DND-41 (cell line): ENCODE data around the gene ZC3H4.

Source experiments
- ATAC-seq: fragments of 200-7000 bp; cut with Tn5 transposase; 3 replicates; pipeline ENCODE4 v1.9.1; 2021; ENCODE audit warnings: low read depth; ENCODE audit not compliant: insufficient read depth
- DNase-seq: peaks from one replicate; pipeline ENCODE4 v3.0.0-alpha.2; 2020
- H2AFZ ChIP-seq: 2 replicates; pipeline ENCODE4 v1.6.0; 2012; ENCODE audit warnings: low read depth, low read length
- H3K27ac ChIP-seq: 2 replicates; pipeline ENCODE4 v1.5.1; 2012; ENCODE audit warnings: low read length, inconsistent platforms
- H3K27me3 ChIP-seq: fragments of 200-600 bp; sonication (generic); 2 replicates; pipeline ENCODE4 v1.6.0; 2012; ENCODE audit warnings: low read length, mild to moderate bottlenecking, inconsistent platforms; ENCODE audit not compliant: insufficient read depth, poor library complexity
- H3K36me3 ChIP-seq: 2 replicates; pipeline ENCODE4 v1.5.1; 2012; ENCODE audit warnings: low read length, inconsistent platforms; ENCODE audit not compliant: insufficient read depth
- H3K4me1 ChIP-seq: 2 replicates; pipeline ENCODE4 v1.5.1; 2012; ENCODE audit warnings: mild to moderate bottlenecking, low read length; ENCODE audit not compliant: insufficient read depth
- H3K4me2 ChIP-seq: 2 replicates; pipeline ENCODE4 v1.6.0; 2012; ENCODE audit warnings: mild to moderate bottlenecking, moderate library complexity, low read length, inconsistent platforms; ENCODE audit not compliant: insufficient read depth
- H3K4me3 ChIP-seq, 2 experiments: fragments of 200-600 bp in 1 of 2; shearing (Covaris generic) in 1 of 2; 2 replicates each; pipeline ENCODE4 v1.5.1; 2012 to 2016; ENCODE audit warnings: inconsistent platforms in 2 of 2, low read length in 2 of 2, mild to moderate bottlenecking in 2 of 2, low read depth in 1 of 2, moderate library complexity in 1 of 2
- H3K79me2 ChIP-seq: 2 replicates; pipeline ENCODE4 v1.6.0; 2012; ENCODE audit warnings: low read length, inconsistent platforms; ENCODE audit not compliant: insufficient read depth
- H3K9ac ChIP-seq: 2 replicates; pipeline ENCODE4 v1.6.0; 2012; ENCODE audit warnings: low read depth, mild to moderate bottlenecking, inconsistent platforms, low read length, moderate library complexity
- H3K9me3 ChIP-seq: 2 replicates; pipeline ENCODE4 v1.5.1; 2012; ENCODE audit warnings: low read length, moderate library complexity, mild to moderate bottlenecking, inconsistent platforms; ENCODE audit not compliant: insufficient read depth, severe bottlenecking
- H4K20me1 ChIP-seq: 2 replicates; pipeline ENCODE4 v1.6.0; 2012; ENCODE audit warnings: low read length; ENCODE audit not compliant: insufficient read depth
- EZH2 ChIP-seq: IDR thresholded peaks from 3 replicates; pipeline ENCODE4 v1.6.1; 2012; ENCODE audit warnings: borderline replicate concordance, low read depth, mild to moderate bottlenecking, moderate library complexity, low read length, inconsistent platforms; ENCODE audit not compliant: severe bottlenecking
- TF ChIP-seq, protein P1 (sequence below): IDR thresholded peaks from 2 replicates; pipeline ENCODE4 v1.5.1; 2012; ENCODE audit warnings: borderline replicate concordance, low read length, moderate library complexity, mild to moderate bottlenecking; ENCODE audit not compliant: poor library complexity, severe bottlenecking; ENCODE audit errors: extremely low read depth

The ZC3H4 gene

DNA sequence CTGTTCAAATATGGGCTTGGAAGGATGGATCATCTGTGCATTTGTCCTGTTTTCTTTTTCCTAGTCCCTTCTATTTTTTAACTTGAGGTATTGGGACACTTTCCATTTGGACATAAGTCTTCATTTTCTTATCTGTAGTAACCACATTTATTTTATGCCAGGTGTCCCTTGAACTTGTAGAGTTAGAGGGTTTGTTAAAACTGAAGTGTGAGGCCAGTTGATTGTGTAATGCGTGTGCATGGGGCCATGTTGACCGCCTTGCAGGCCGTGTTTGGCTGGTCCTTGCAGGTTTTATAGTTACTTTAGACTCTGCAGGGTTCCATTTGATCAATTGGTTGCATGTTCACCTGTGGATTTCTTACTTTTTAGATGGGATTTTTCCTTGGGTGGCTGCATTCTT, 38.1 kb upstream of the ZC3H4 start:
- peaks cover 50% of the 10 kb centered on the region for H4K20me1 ChIP-seq
- no peak overlapping the region for H3K9ac ChIP-seq
- no peak overlapping the region for H3K27ac ChIP-seq
- peaks cover 93% of the 10 kb centered on the region for H3K36me3 ChIP-seq
- no peaks in the 10 kb centered on the region for H3K27me3 ChIP-seq
- DNase-seq (no peak), ATAC-seq (no peak)
- TF ChIP-seq EZH2: no peak
- TF ChIP-seq, protein P1, sequence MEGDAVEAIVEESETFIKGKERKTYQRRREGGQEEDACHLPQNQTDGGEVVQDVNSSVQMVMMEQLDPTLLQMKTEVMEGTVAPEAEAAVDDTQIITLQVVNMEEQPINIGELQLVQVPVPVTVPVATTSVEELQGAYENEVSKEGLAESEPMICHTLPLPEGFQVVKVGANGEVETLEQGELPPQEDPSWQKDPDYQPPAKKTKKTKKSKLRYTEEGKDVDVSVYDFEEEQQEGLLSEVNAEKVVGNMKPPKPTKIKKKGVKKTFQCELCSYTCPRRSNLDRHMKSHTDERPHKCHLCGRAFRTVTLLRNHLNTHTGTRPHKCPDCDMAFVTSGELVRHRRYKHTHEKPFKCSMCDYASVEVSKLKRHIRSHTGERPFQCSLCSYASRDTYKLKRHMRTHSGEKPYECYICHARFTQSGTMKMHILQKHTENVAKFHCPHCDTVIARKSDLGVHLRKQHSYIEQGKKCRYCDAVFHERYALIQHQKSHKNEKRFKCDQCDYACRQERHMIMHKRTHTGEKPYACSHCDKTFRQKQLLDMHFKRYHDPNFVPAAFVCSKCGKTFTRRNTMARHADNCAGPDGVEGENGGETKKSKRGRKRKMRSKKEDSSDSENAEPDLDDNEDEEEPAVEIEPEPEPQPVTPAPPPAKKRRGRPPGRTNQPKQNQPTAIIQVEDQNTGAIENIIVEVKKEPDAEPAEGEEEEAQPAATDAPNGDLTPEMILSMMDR: no peak
- no peak overlapping the region for H3K4me2 ChIP-seq
- H3K9me3 ChIP-seq: no peaks in the 10 kb centered on the region
- no peak overlapping the region for H3K4me3 ChIP-seq
- H3K4me1 ChIP-seq: peaks cover 28% of the 10 kb centered on the region
- no peak overlapping the region for H2AFZ ChIP-seq
- H3K79me2 ChIP-seq: peaks cover 71% of the 10 kb centered on the region

DNA sequence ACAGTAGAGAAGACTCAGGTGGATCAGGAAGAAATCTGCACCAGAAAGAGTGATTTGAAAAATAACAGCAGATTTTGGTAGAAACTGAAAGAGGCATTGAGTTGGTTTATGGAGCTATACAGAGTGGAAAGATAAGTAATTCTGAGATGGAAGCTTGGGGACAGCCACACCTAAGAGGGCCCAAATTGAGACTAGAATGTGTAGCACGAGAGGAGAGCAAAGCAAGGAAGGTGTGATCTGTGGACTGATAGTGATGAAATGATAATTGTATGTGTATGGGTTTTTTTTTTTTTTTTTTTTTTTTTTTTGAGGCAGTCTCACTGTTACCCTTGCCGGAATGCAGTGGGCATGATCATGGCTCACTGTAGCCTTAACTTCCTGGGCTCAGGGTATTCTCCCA, 33.3 kb upstream of the ZC3H4 start:
- Histone ChIP-seq H3K27me3 (no peaks in the 10 kb centered on the region), H3K4me2 (no peak overlapping the region), H3K36me3 (peaks cover 94% of the 10 kb centered on the region), H3K9ac (no peak overlapping the region), H3K79me2 (peaks cover 89% of the 10 kb centered on the region), H3K9me3 (no peaks in the 10 kb centered on the region), H3K4me1 (no peaks in the 10 kb centered on the region), H4K20me1 (peaks cover 66% of the 10 kb centered on the region), H3K4me3 (no peak overlapping the region), H3K27ac (no peak overlapping the region), H2AFZ (no peak overlapping the region)
- no peak for TF ChIP-seq EZH2
- TF ChIP-seq, protein P1: no peak
- DNase-seq: no peak
- no peak for ATAC-seq

DNA sequence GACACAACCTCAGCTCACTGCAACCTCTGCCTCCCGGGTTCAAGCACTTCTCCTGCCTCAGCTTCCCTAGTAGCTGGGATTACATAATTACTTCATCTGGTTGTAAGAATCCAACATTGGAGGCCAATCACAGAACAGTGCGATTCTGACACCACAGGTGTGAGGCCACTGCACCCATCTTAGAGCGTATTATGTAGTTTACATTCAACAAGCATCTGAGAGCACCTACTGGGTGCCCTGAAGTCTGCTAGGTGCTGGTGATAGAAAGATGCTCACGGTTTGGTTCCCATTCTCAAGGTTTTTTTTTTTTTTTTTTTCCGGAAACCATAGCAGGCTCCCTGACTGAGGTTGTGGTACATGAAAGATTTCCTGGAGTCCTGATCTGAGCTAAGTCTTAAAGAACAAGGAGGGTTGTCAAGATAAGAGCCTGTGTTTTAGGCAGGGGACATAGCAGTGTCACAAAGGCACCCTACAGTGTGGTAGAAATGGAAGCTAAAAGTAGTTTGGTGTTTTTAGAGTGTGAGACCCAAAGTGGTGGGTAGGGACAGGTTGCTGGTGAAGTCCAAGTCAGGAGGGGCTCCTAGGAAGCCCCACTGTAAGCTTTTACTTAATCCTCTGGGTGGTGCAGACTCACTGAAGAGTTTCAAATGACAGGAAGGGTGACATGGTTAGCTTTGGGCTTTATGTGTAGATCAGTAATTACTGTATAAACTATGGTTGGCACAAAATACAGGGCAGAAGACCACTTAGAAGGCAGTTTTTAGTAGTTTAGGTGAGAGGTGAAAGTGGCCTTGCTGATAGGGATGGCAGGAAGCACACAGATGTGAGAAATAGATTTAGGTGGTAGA, 32.3 kb upstream of the ZC3H4 start:
- Histone ChIP-seq H3K27ac (no peak overlapping the region), H3K36me3 (peaks cover 92% of the 10 kb centered on the region), H4K20me1 (peaks cover 66% of the 10 kb centered on the region), H2AFZ (no peak overlapping the region), H3K27me3 (no peaks in the 10 kb centered on the region), H3K4me3 (no peak overlapping the region), H3K4me2 (no peak overlapping the region), H3K9ac (no peak overlapping the region), H3K9me3 (no peaks in the 10 kb centered on the region), H3K79me2 (peaks cover 92% of the 10 kb centered on the region), H3K4me1 (no peaks in the 10 kb centered on the region)
- ATAC-seq (peak; percentile 86), DNase-seq (no peak)
- TF ChIP-seq EZH2: no peak
- TF ChIP-seq, protein P1: no peak

DNA sequence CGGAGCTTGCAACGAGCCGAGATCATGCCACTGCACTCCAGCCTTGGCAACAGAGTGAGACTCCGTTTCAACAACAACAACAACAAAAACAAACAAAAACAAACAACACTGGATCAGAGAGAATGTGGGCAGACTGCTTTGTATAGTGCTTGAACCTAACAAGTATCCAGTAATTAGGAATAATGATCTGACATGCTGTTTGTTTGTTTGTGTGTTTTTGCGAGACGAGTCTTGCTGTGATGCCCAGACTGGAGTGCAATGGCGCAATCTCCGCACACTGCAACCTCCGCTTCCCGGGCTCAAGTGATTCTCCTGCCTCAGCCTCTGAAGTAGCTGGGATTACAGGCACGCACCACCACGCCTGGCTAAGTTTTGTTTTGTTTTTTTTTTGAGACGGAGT, 31.1 kb upstream of the ZC3H4 start:
- Histone ChIP-seq H3K79me2 (peaks cover 92% of the 10 kb centered on the region), H3K4me1 (no peaks in the 10 kb centered on the region), H3K36me3 (peaks cover 85% of the 10 kb centered on the region), H3K9ac (no peak overlapping the region), H3K27me3 (no peaks in the 10 kb centered on the region), H3K4me2 (no peak overlapping the region), H2AFZ (no peak overlapping the region), H4K20me1 (peaks cover 60% of the 10 kb centered on the region), H3K9me3 (no peaks in the 10 kb centered on the region), H3K4me3 (no peak overlapping the region), H3K27ac (no peak overlapping the region)
- no peak for TF ChIP-seq EZH2
- TF ChIP-seq, protein P1: no peak
- ATAC-seq (no peak), DNase-seq (no peak)
